Bronchus fibroblast of lung (primary cell): ENCODE data around the gene MAST2. TPM values are rescaled to one million over a fixed set of nuclear protein-coding genes. Genes with fewer than 3 reads are reported as not detected.

Source experiments
- total RNA-seq: library from RNA; depleted of rRNA; stranded (reverse); fragments of >200 nt; gene quantifications from 2 replicates; pipeline ENCODE4 v1.2.3, GENCODE V29; 2015

Gene MAST2
- total RNA-seq: 17.3 and 18.4 TPM in 2 replicates

DNA sequence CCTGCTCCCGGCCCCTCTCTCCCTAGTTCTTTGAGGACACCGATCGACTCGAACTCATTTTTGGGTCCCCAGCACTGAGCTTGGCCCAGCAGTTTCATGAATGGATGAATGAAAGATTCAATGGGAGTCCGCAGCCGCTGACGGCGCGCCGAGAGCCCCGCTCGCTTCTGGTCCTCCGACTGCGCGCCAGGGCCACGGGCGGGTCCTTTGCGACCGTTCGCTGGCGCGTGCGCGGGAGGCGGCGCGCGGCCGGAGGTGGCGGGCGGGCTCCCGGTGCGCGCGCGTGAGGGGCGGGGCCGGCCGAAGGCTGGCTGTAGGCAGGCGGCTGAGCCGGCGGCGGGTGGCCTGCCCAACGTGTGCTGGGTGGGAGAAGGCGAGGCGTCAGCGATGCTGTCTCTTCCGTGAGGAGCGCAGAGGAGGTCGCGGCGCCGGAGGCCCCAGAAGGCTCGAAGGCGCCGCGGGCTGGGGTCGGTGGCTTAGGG lies at the start of gene MAST2:
TSS of gene MAST2 (plus strand) at position 314 of the 482 bp plus-strand sequence. CDS start 284 bp downstream, outside the sequence.

Other genes starting within 250 kb of the MAST2 start
- gene NASP, start 219.6 kb upstream of the MAST2 start, total RNA-seq: 77.9 and 91.3 TPM in 2 replicates
- under 0.01 and 0.15 TPM in 2 replicates for gene CCDC17, start 179.6 kb upstream of the MAST2 start, total RNA-seq
- 45.6 and 50.5 TPM in 2 replicates for gene GPBP1L1, start 117.1 kb upstream of the MAST2 start, total RNA-seq
- 19.5 and 21.6 TPM in 2 replicates for gene TMEM69, start 115.4 kb upstream of the MAST2 start, total RNA-seq
- 6.8 and 6.9 TPM in 2 replicates for gene IPP, start 53.0 kb upstream of the MAST2 start, total RNA-seq